ENCODE results near the gene FSTL3. TPM values are rescaled to one million over a fixed set of nuclear protein-coding genes. Genes with fewer than 3 reads are reported as not detected.
"Not testable (repeated sequence)": the region's sequence is repeated elsewhere in the genome, so short reads cannot be mapped to it uniquely, and the experiment has no call there.

Gene FSTL3
- polyA plus RNA-seq (ENCODE audit: insufficient read length), result 17.9 TPM

- no peak for DNase-seq
These were observed at the start of gene FSTL3 for GRCh38 chr19:676339-677105. Gene FSTL3 (plus strand): TSS chr19:676392. CDS start chr19:676424, 32 bp downstream.

- not testable (repeated sequence) for DNase-seq
These were observed 49.6 kb upstream of the FSTL3 start for GRCh38 chr19:626566-626965.

GRCh38 chr19:628168-628567 is 48.0 kb upstream of the FSTL3 start:
- no peak for DNase-seq

GRCh38 chr19:629515-629914 is 46.7 kb upstream of the FSTL3 start:
- not testable (repeated sequence) for DNase-seq

GRCh38 chr19:629961-630714 is 46.1 kb upstream of the FSTL3 start:
- no peak for DNase-seq

- DNase-seq, result no peak
These were observed 43.6 kb upstream of the FSTL3 start for GRCh38 chr19:632579-633067.

GRCh38 chr19:633068-633785 is 43.0 kb upstream of the FSTL3 start, which contains the start of gene POLRMT:
Gene POLRMT (minus strand): TSS chr19:633537. CDS start chr19:633512, 25 bp downstream.
- peak; percentile 99 for DNase-seq

GRCh38 chr19:633786-634639 is 42.2 kb upstream of the FSTL3 start:
- DNase-seq, result no peak

- DNase-seq, result no peak
These were observed 41.1 kb upstream of the FSTL3 start for GRCh38 chr19:634975-635652.

GRCh38 chr19:638906-639252 is 37.3 kb upstream of the FSTL3 start:
- DNase-seq, result no peak

- DNase-seq, result peak; percentile 84
These were observed 36.7 kb upstream of the FSTL3 start, which contains the start of gene FGF22 for GRCh38 chr19:639253-640160. Gene FGF22 (plus strand): TSS chr19:639879. CDS start chr19:639926, 47 bp downstream.

GRCh38 chr19:640161-640558 is 36.0 kb upstream of the FSTL3 start:
- DNase-seq, result no peak

GRCh38 chr19:640606-641189 is 35.5 kb upstream of the FSTL3 start:
- DNase-seq, result no peak

GRCh38 chr19:641702-642101 is 34.5 kb upstream of the FSTL3 start:
- DNase-seq, result no peak

GRCh38 chr19:642767-643727 is 33.1 kb upstream of the FSTL3 start:
- no peak for DNase-seq

GRCh38 chr19:643736-644135 is 32.5 kb upstream of the FSTL3 start:
- DNase-seq, result no peak

GRCh38 chr19:644363-644762 is 31.8 kb upstream of the FSTL3 start:
- DNase-seq, result no peak

GRCh38 chr19:644789-645188 is 31.4 kb upstream of the FSTL3 start:
- DNase-seq, result no peak
